Large intestine (tissue), 3 donors: Measurements from ENCODE around the gene FUCA1. TPM values are rescaled to one million over a fixed set of nuclear protein-coding genes. Genes with fewer than 3 reads are reported as not detected.
"Not testable (repeated sequence)": the region's sequence is repeated elsewhere in the genome, so short reads cannot be mapped to it uniquely, and the experiment has no call there.

Source experiments
- DNase-seq, 2 donors: peaks; one replicate each; pipeline versions ENCODE4 v3.0.0 to v3.0.0-alpha.2; 2013
- H3K27ac ChIP-seq: one replicate; pipeline ENCODE4 v1.5.1; 2013; ENCODE audit warnings: low read length
- H3K27me3 ChIP-seq: 2 replicates; pipeline ENCODE4 v1.6.1; 2013; ENCODE audit warnings: low read length; ENCODE audit not compliant: control insufficient read depth, insufficient read depth
- H3K36me3 ChIP-seq: 2 replicates; pipeline ENCODE4 v1.6.1; 2013; ENCODE audit warnings: low read length; ENCODE audit not compliant: control insufficient read depth, insufficient read depth
- H3K4me1 ChIP-seq: one replicate; pipeline ENCODE4 v1.6.1; 2013; ENCODE audit warnings: low read length; ENCODE audit not compliant: control insufficient read depth, insufficient read depth
- H3K4me3 ChIP-seq: one replicate; pipeline ENCODE4 v1.5.1; 2013; ENCODE audit warnings: low read length
- H3K9me3 ChIP-seq: one replicate; pipeline ENCODE4 v1.6.1; 2013; ENCODE audit warnings: mild to moderate bottlenecking, low read depth, low read length, moderate library complexity; ENCODE audit not compliant: control insufficient read depth
- WGBS: methylation state at CpG from one replicate; pipeline ENCODE4 v1.1.5; 2013; ENCODE audit warnings: low lambda C conversion rate; ENCODE audit not compliant: insufficient coverage; 5-methylcytosine and 5-hydroxymethylcytosine counted together
- polyA plus RNA-seq: library from polyadenylated mRNA; unstranded; fragments of 120-200 nt; gene quantifications from one replicate; pipeline ENCODE4 v1.2.1, GENCODE V29; 2013

Gene FUCA1
- polyA plus RNA-seq, 1 donor, result 68.2 TPM

DNA sequence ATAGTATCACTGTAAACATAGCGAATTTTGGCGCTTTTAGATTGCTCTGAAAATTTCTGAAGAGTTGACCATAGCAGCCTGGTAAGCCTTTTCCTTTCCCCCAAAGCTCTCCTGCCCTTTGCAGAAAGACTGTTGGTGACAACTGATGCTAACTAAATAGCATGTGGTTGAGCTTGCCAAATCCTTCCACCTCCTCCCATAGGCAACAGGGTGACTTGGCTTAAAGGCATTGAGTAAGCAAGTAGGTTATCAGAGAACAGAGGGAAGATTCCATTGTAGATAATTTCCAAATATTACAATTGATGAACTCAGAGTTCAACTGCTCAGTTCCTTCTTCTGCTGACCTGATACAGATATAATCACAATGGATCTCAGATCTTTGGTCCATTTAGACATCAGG lies 22.9 kb downstream of the FUCA1 start:
- Histone ChIP-seq H3K36me3 (peaks cover 36% of the 10 kb centered on the region), H3K9me3 (no peaks in the 10 kb centered on the region), H3K4me1 (no peaks in the 10 kb centered on the region), H3K4me3 (no peak overlapping the region), H3K27me3 (no peaks in the 10 kb centered on the region), H3K27ac (no peak overlapping the region)
- 83% methylated on average over 1 of the region's 2 CpGs for WGBS
- no peak for DNase-seq

GRCh38 chr1:23843644-23844043 lies 24.4 kb downstream of the FUCA1 start:
- Histone ChIP-seq H3K4me3 (no peak overlapping the region), H3K27ac (no peak overlapping the region), H3K9me3 (no peaks in the 10 kb centered on the region), H3K27me3 (no peaks in the 10 kb centered on the region), H3K36me3 (peaks cover 31% of the 10 kb centered on the region), H3K4me1 (no peaks in the 10 kb centered on the region)
- no peak for DNase-seq
- WGBS, result 100% methylated on average over 1 of the region's 5 CpGs

- peak overlapping the region; percentile 29 for H3K4me3 ChIP-seq
- no peaks in the 10 kb centered on the region for H3K9me3 ChIP-seq
- peaks cover 7% of the 10 kb centered on the region for H3K27me3 ChIP-seq
- no peaks in the 10 kb centered on the region for H3K4me1 ChIP-seq
- no CpG with 5 or more reads among the region's 21 CpGs for WGBS
- H3K36me3 ChIP-seq, result no peaks in the 10 kb centered on the region
- H3K27ac ChIP-seq, result no peak overlapping the region
- peak; percentile 55 to 71 for DNase-seq
Observed at GRCh38 chr1:23838401-23838866, 29.7 kb downstream of the FUCA1 start.

DNA sequence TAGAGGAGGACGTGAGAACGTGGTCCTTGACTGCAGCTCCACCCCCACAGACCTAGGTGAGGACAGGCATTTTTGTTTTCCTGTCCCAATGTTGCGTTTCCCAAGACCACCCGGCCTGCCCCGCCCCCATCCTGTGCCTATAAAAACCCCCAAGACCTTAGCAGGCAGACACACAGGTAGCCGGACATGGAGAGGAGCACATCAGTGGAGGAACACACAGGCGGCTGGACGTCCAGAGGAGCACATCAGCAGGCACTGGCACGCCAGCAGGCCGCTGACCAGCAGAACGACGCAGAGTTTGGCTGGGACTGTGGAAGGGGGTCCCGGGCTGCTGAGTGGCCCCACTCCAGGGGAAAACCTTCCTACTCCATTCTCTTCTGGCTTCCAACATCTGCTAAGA lies 30.2 kb downstream of the FUCA1 start:
- peak overlapping the region; percentile 29 for H3K4me3 ChIP-seq
- peak in 1 of 2 donors; percentile 18 for DNase-seq
- WGBS, result no CpG with 5 or more reads among the region's 13 CpGs
- no peaks in the 10 kb centered on the region for H3K9me3 ChIP-seq
- H3K36me3 ChIP-seq, result no peaks in the 10 kb centered on the region
- no peak overlapping the region for H3K27ac ChIP-seq
- peaks cover 7% of the 10 kb centered on the region for H3K27me3 ChIP-seq
- H3K4me1 ChIP-seq, result no peaks in the 10 kb centered on the region

DNA sequence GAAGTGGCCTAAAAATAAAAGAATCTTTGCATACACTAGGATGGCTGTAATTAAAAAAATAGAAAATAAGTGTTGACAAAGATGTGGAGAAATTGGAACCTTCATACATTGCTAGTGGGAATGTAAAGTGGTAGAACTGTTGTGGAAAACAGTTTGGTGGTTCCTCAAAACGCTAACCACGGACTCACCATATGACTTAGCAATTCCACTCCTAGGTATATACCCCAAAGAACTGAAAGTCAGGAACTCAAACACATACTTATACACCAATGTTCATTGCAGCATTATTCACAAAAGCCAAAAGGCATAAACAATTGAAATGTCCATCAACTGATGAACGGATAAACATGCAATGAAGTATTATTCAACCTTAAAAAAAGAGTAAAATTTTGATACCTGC lies 32.1 kb downstream of the FUCA1 start:
- H3K4me1 ChIP-seq, result no peaks in the 10 kb centered on the region
- H3K27ac ChIP-seq, result no peak overlapping the region
- 100% methylated on average over 1 of the region's 3 CpGs for WGBS
- H3K9me3 ChIP-seq, result no peaks in the 10 kb centered on the region
- peaks cover 7% of the 10 kb centered on the region for H3K27me3 ChIP-seq
- DNase-seq, result no peak
- no peaks in the 10 kb centered on the region for H3K36me3 ChIP-seq
- H3K4me3 ChIP-seq, result no peak overlapping the region

DNA sequence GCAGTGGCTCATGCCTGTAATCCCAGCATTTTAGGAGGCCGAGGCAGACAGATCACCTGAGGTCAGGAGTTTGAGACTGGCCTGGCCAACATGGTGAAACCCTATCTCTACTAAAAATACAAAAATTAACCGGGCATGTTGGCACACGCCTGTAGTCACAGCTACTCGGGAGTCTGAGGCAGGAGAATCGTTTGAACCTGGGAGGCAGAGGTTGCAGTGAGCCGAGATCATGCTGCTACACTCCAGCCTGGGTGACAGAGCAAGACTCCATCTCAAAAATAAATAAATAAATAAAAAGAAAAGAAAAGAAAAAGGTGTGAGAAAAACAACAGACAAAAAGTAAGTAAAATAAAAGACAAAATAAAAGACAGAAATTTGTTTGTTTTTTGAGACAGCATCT lies 33.9 kb downstream of the FUCA1 start:
- 100% methylated on average over 1 of the region's 6 CpGs for WGBS
- H3K36me3 ChIP-seq, H3K27ac ChIP-seq, H3K27me3 ChIP-seq, H3K4me3 ChIP-seq, H3K4me1 ChIP-seq, DNase-seq, H3K9me3 ChIP-seq: not testable (repeated sequence)

DNA sequence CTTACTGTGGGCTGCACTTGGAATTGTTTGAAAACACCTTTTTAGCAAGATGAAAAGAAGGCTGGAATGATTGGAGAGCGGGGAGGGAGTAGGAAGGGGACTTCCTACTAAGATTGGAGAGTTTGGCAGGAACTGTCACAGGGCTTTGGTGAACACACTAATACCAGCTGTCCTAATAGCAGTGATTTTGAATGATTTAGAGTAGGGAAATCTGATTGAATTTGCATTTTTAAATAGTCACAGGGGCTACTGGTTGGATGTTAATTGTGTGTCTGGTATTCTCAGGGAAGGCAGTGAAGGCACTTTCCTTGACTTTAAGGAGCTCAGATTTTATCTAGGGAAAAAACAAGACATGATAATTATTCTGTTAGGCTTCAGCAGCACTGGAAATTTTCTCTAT lies 40.4 kb downstream of the FUCA1 start:
- no CpG with 5 or more reads among the region's 1 CpG for WGBS
- peaks cover 9% of the 10 kb centered on the region for H3K4me1 ChIP-seq

DNA sequence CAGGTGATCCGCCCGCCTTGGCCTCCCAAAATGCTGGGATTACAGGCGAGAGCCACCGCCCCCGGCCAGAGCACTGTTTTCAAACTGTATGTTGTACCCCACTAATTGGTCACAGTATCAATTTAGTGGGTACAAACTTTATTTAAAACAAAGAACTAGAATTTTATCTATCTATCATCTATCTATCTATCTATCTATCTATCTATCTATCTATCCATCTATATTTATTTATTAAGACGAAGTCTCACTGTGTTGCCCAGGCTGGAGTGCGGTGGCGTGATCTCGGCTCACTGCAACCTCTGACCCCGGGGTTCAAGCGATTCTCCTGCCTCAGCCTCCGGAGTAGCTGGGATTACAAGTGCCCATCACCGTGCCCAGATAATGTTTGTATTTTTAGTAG lies 41.5 kb downstream of the FUCA1 start:
- H3K27ac ChIP-seq, H3K4me3 ChIP-seq, DNase-seq, H3K27me3 ChIP-seq, H3K36me3 ChIP-seq, H3K9me3 ChIP-seq, H3K4me1 ChIP-seq: not testable (repeated sequence)
- no CpG with 5 or more reads among the region's 13 CpGs for WGBS

More for the DNA sequence above, 40.4 kb downstream of the FUCA1 start:
- H3K4me3 ChIP-seq, result no peak overlapping the region
- no peak overlapping the region for H3K27ac ChIP-seq
- H3K27me3 ChIP-seq, result no peaks in the 10 kb centered on the region
- H3K9me3 ChIP-seq, result no peaks in the 10 kb centered on the region
- H3K36me3 ChIP-seq, result no peaks in the 10 kb centered on the region
- no peak for DNase-seq

DNA sequence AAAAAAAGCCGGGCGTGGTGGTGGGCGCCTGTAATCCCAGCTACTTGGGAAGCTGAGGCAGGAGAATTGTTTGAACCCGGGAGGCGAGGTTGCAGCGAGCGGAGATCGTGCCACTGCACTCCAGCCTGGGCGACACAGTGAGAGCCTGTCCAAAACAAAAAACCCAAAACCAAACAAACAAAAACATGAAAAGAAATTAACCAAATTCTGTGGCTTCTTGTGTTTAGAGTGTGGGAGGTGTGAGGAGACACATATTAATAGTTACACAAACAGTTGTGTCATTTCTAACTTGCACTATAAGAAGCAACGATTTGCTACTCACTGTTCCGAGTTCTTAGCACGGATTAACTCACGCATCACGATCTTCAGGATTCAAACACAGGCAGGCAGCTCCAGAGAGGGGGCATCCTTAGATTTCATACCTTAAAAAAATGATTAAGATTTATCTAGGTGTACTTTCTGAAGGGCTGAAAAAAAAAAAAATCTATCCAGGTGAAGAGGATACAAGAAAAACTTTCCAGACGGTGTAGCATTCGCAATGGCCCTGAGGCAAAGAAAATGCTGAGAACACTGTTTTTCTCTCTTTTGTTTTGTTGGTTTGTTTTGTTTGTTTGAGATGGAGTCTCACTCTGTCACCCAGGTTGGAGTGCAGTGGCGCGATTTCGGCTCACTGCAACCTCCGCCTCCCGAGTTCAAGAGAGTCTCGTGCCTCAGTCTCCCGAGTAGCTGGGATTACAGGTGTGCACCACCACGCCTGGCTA lies 42.1 kb downstream of the FUCA1 start:
- Histone ChIP-seq H3K36me3 (no peaks in the 10 kb centered on the region), H3K27ac (no peak overlapping the region), H3K9me3 (no peaks in the 10 kb centered on the region), H3K27me3 (no peaks in the 10 kb centered on the region), H3K4me1 (peaks cover 9% of the 10 kb centered on the region), H3K4me3 (peak overlapping the region; percentile 87)
- DNase-seq, result peak in 1 of 2 donors; percentile 21
- WGBS, result 100% methylated on average over 2 of the region's 24 CpGs

GRCh38 chr1:23825076-23825761 lies 42.9 kb downstream of the FUCA1 start, which contains the start of gene HMGCL:
Gene HMGCL (minus strand): TSS chr1:23825429. CDS start chr1:23825415, 14 bp downstream.
- Histone ChIP-seq H3K9me3 (no peaks in the 10 kb centered on the region), H3K27ac (peak within 1 kb of the TSS; percentile 94), H3K36me3 (no peaks in the 10 kb centered on the region), H3K4me3 (peak within 1 kb of the TSS; percentile 87), H3K27me3 (no peaks in the 10 kb centered on the region), H3K4me1 (peaks cover 9% of the 10 kb centered on the region)
- peak; percentile 91 to 93 for DNase-seq
- WGBS, result no CpG with 5 or more reads among the region's 42 CpGs
